ENCODE data around the gene PDE3A. TPM values are rescaled to one million over a fixed set of nuclear protein-coding genes. Genes with fewer than 3 reads are reported as not detected.
"Not testable (repeated sequence)": the region's sequence is repeated elsewhere in the genome, so short reads cannot be mapped to it uniquely, and the experiment has no call there.

The PDE3A gene
- total and polyA plus RNA-seq, 2 experiments from 2014 or later = 11.1 to 61.6 TPM

GRCh38 chr12:20383612-20384011, 15.3 kb downstream of the PDE3A start:
- no peaks in the 10 kb centered on the region for H3K9me2 ChIP-seq (replicated peaks; ENCODE audit: insufficient read depth)
- H3K4me2 ChIP-seq = no peak overlapping the region
- H3K9me3 ChIP-seq (ENCODE audit: low read depth) = no peaks in the 10 kb centered on the region
- H3K4me1 ChIP-seq (ENCODE audit: insufficient read depth) = no peaks in the 10 kb centered on the region
- WGBS (ENCODE audit: low lambda C conversion rate, missing lambda C conversion rate) = 82% methylated on average over 2 of the region's 2 CpGs
- H3K36me3 ChIP-seq (replicated peaks; ENCODE audit: insufficient read depth, low read depth) = no peaks in the 10 kb centered on the region
- H3K27ac ChIP-seq = no peak overlapping the region
- H4K20me1 ChIP-seq (ENCODE audit: insufficient read depth, poor library complexity, severe bottlenecking) = no peaks in the 10 kb centered on the region
- H3K4me3 ChIP-seq = no peak overlapping the region
- DNase-seq (ENCODE audit: low spot score) = no peak
- no peaks in the 10 kb centered on the region for H3K27me3 ChIP-seq
- peaks cover 76% of the 10 kb centered on the region for H3K79me2 ChIP-seq
- no peak overlapping the region for H2AFZ ChIP-seq
- no peak for TF ChIP-seq EZH2 (IDR thresholded peaks at IDR 0.05; ENCODE audit: borderline replicate concordance)
- TF ChIP-seq, protein P1, sequence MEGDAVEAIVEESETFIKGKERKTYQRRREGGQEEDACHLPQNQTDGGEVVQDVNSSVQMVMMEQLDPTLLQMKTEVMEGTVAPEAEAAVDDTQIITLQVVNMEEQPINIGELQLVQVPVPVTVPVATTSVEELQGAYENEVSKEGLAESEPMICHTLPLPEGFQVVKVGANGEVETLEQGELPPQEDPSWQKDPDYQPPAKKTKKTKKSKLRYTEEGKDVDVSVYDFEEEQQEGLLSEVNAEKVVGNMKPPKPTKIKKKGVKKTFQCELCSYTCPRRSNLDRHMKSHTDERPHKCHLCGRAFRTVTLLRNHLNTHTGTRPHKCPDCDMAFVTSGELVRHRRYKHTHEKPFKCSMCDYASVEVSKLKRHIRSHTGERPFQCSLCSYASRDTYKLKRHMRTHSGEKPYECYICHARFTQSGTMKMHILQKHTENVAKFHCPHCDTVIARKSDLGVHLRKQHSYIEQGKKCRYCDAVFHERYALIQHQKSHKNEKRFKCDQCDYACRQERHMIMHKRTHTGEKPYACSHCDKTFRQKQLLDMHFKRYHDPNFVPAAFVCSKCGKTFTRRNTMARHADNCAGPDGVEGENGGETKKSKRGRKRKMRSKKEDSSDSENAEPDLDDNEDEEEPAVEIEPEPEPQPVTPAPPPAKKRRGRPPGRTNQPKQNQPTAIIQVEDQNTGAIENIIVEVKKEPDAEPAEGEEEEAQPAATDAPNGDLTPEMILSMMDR (IDR thresholded peaks at IDR 0.05; ENCODE audit: poor library complexity) = no peak
- no peak for TF ChIP-seq EZH2phosphoT487 (IDR thresholded peaks at IDR 0.05; ENCODE audit: low read depth, severe bottlenecking, unreplicated experiment)

GRCh38 chr12:20384836-20385235, 16.5 kb downstream of the PDE3A start:
- H3K9me2 ChIP-seq (replicated peaks; ENCODE audit: insufficient read depth); H2AFZ ChIP-seq; H3K27ac ChIP-seq; H3K27me3 ChIP-seq; H3K4me3 ChIP-seq; H4K20me1 ChIP-seq (ENCODE audit: insufficient read depth, poor library complexity, severe bottlenecking); H3K9me3 ChIP-seq (ENCODE audit: low read depth); H3K4me1 ChIP-seq (ENCODE audit: insufficient read depth); H3K36me3 ChIP-seq (replicated peaks; ENCODE audit: insufficient read depth, low read depth); DNase-seq (ENCODE audit: low spot score); H3K4me2 ChIP-seq: not testable (repeated sequence)
- WGBS (ENCODE audit: low lambda C conversion rate, missing lambda C conversion rate) = 95% methylated on average over 6 of the region's 6 CpGs
- peaks cover 77% of the 10 kb centered on the region for H3K79me2 ChIP-seq

- TF ChIP-seq EZH2 (IDR thresholded peaks at IDR 0.05; ENCODE audit: borderline replicate concordance) (no peak), EZH2phosphoT487 (IDR thresholded peaks at IDR 0.05; ENCODE audit: low read depth, severe bottlenecking, unreplicated experiment) (no peak)
- TF ChIP-seq, protein P1 (IDR thresholded peaks at IDR 0.05; ENCODE audit: poor library complexity) = no peak
- H3K36me3 ChIP-seq (replicated peaks; ENCODE audit: insufficient read depth, low read depth) = no peaks in the 10 kb centered on the region
- H3K4me3 ChIP-seq = no peak overlapping the region
- DNase-seq (ENCODE audit: low spot score) = peak; percentile 32
- H3K9me3 ChIP-seq (ENCODE audit: low read depth) = no peaks in the 10 kb centered on the region
- no peak overlapping the region for H2AFZ ChIP-seq
- H3K9me2 ChIP-seq (replicated peaks; ENCODE audit: insufficient read depth) = no peaks in the 10 kb centered on the region
- H3K27ac ChIP-seq = no peak overlapping the region
- no peaks in the 10 kb centered on the region for H4K20me1 ChIP-seq (ENCODE audit: insufficient read depth, poor library complexity, severe bottlenecking)
- peaks cover 78% of the 10 kb centered on the region for H3K79me2 ChIP-seq
- WGBS (ENCODE audit: low lambda C conversion rate, missing lambda C conversion rate) = 9% methylated on average over 4 of the region's 4 CpGs
- peak overlapping the region; percentile 33 for H3K4me2 ChIP-seq
- no peaks in the 10 kb centered on the region for H3K27me3 ChIP-seq
- peaks cover 8% of the 10 kb centered on the region for H3K4me1 ChIP-seq (ENCODE audit: insufficient read depth)
Measured at GRCh38 chr12:20390846-20391245, 22.5 kb downstream of the PDE3A start.

- no peak for DNase-seq (ENCODE audit: low spot score)
- no peak overlapping the region for H2AFZ ChIP-seq
- no peak overlapping the region for H3K4me3 ChIP-seq
- H3K4me2 ChIP-seq = no peak overlapping the region
- peaks cover 8% of the 10 kb centered on the region for H3K4me1 ChIP-seq (ENCODE audit: insufficient read depth)
- TF ChIP-seq EZH2phosphoT487 (IDR thresholded peaks at IDR 0.05; ENCODE audit: low read depth, severe bottlenecking, unreplicated experiment) = no peak
- TF ChIP-seq EZH2 (IDR thresholded peaks at IDR 0.05; ENCODE audit: borderline replicate concordance) = no peak
- TF ChIP-seq, protein P1 (IDR thresholded peaks at IDR 0.05; ENCODE audit: poor library complexity) = no peak
- H3K27ac ChIP-seq = no peak overlapping the region
- no peaks in the 10 kb centered on the region for H3K36me3 ChIP-seq (replicated peaks; ENCODE audit: insufficient read depth, low read depth)
- H3K9me3 ChIP-seq (ENCODE audit: low read depth) = no peaks in the 10 kb centered on the region
- no peaks in the 10 kb centered on the region for H3K9me2 ChIP-seq (replicated peaks; ENCODE audit: insufficient read depth)
- H3K27me3 ChIP-seq = no peaks in the 10 kb centered on the region
- H3K79me2 ChIP-seq = peaks cover 77% of the 10 kb centered on the region
- H4K20me1 ChIP-seq (ENCODE audit: insufficient read depth, poor library complexity, severe bottlenecking) = no peaks in the 10 kb centered on the region
Measured at GRCh38 chr12:20392339-20392738, 24.0 kb downstream of the PDE3A start.

Measured in hepatocyte (in vitro differentiated cells).